K562 (cell line): ENCODE results near the gene PGBD1. TPM values are rescaled to one million over a fixed set of nuclear protein-coding genes. Genes with fewer than 3 reads are reported as not detected.
A peak's percentile ranks its signal among the peaks of the same experiment; 100 is the strongest.

Experiments used
- ARNT ChIP-seq, 2 experiments: fragments of 450-650 bp; IDR thresholded peaks; 2 replicates each; pipeline ENCODE4 v1.6.1; 2016; ENCODE audit warnings: mild to moderate bottlenecking in 1 of 2
- BRD4 ChIP-seq: fragments of 200-600 bp; sonication (generic); IDR thresholded peaks from 2 replicates; pipeline ENCODE4 v1.6.1; 2017; ENCODE audit warnings: inconsistent platforms
- FOXP1 ChIP-seq: sonication (generic); formaldehyde crosslinking; IDR thresholded peaks from 2 replicates; pipeline ENCODE4 v1.8.0; 2022; ENCODE audit warnings: mild to moderate bottlenecking, missing genetic modification reagents
- MCM2 ChIP-seq: fragments of 450-650 bp; IDR thresholded peaks from 2 replicates; pipeline ENCODE4 v1.6.1; 2017; ENCODE audit warnings: low read depth, mild to moderate bottlenecking
- MTA3 ChIP-seq: fragments of 450-650 bp; formaldehyde crosslinking; IDR thresholded peaks from 2 replicates; pipeline ENCODE4 v1.6.1; 2017; ENCODE audit warnings: mild to moderate bottlenecking, borderline replicate concordance
- NFATC3 ChIP-seq: fragments of 450-650 bp; IDR thresholded peaks from 2 replicates; pipeline ENCODE4 v1.6.1; 2017; ENCODE audit warnings: mild to moderate bottlenecking
- SIN3B ChIP-seq: fragments of 450-650 bp; IDR thresholded peaks from 2 replicates; pipeline ENCODE4 v1.6.1; 2017; ENCODE audit warnings: low read depth, mild to moderate bottlenecking, moderate library complexity
- ZNF263 ChIP-seq: sonication (generic); formaldehyde crosslinking; IDR thresholded peaks from 2 replicates; pipeline ENCODE4 v1.8.0; 2022; ENCODE audit warnings: mild to moderate bottlenecking, missing genetic modification reagents, borderline replicate concordance
- polyA plus RNA-seq, 8 experiments: library from polyadenylated mRNA; depleted of rRNA in 4 of 8; stranded (reverse) in 5 of 8; unstranded in 3 of 8; fragments of >200 nt; fragmentation: Nextera tagmentation in 2 of 8; fragmentation: Illumina TruSeq in 1 of 8; extraction: Ambion mirVana in 2 of 8; extraction: Trizol in 1 of 8; gene quantifications; 2 replicates each; pipeline versions ENCODE4 v1.2.1 to v1.2.3, GENCODE V29; 2011 to 2014; ENCODE audit warnings: inconsistent platforms in 1 of 8, missing spikeins in 1 of 8
- total RNA-seq, 7 experiments: library from RNA; depleted of rRNA in 6 of 7; stranded (reverse); fragments of >200 nt in 6 of 7; fragmentation: Illumina TruSeq in 2 of 7; extraction: Trizol in 2 of 7; gene quantifications; 2 replicates each; pipeline versions ENCODE4 v1.2.1 to v1.2.3, GENCODE V29; 2011 to 2021; ENCODE audit warnings: low replicate concordance in 1 of 7
- TF ChIP-seq, protein P1 (sequence below): fragments of 200-800 bp; sonication (Bioruptor generic); IDR thresholded peaks from 2 replicates; pipeline ENCODE4 v1.6.1; 2017; ENCODE audit warnings: missing genetic modification characterization, missing compliant biosample characterization
- TF ChIP-seq, protein P2 (sequence below), 2 experiments: fragments of 450-650 bp; formaldehyde crosslinking in 1 of 2; IDR thresholded peaks; 2 replicates each; pipeline versions ENCODE4 v1.4.0 to v1.6.1; 2014 to 2020; ENCODE audit warnings: mild to moderate bottlenecking in 2 of 2, borderline replicate concordance in 1 of 2, low read depth in 1 of 2
- TF ChIP-seq, protein P3 (sequence below): fragments of 250-450 bp; sonication (Bioruptor Pico); IDR thresholded peaks from 2 replicates; pipeline ENCODE4 v1.4.0; 2020; ENCODE audit warnings: mild to moderate bottlenecking, moderate library complexity

PGBD1 gene
- total and polyA plus RNA-seq, 9 of the 15 experiments (the other 6 are each of a cell fraction or from before 2014, with no cell fraction given), result 3.3 to 9.0 (median 7.3) TPM

DNA sequence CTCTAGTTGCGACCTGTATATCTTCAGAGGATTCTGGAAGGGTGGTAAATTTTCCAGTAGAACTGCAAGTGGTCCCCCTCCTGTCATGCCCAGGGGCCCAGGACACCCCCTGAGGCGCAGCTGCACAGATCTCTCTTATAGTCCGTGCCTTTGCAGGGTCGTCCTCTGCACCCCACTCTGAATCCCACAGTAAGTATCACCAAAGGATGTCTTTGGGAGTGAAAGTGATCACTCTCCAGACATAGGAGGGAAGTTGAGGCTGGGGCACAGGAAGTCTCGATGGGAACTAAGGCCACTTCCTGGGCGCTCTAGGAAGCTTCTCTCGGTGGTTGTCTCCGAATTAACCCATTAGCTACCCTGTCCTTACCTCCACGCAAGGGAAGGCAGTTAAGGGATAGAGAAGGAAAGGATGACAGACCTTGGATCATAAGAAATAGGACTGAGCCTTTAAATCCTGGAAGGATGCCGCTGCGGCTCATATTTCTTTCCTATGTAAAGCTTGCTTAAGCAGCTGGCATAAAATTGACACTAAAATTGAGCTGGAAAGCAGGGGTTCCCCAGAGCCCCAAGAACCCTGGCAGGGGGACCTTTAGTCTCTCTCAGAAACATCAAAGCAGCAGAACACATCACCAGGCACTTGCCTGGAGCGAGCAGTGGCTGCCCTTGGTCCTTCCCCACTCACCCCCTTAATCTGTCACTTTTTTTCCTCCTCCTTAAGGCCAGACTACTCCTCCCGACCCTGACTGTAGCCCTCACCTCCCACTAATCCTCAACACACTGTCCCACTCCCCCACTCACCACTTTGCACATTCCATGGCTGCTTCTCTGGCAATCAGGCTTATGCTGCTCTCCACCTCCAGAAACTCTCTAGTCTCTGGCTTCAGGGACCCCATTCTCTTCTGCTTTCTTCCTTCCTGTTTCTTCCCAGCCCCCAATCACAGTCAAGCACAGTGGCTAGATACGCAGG lies 29.1 kb upstream of the PGBD1 start, which contains the start of gene ZKSCAN4 (continued):
- TF ChIP-seq SIN3B (peak; percentile 90), BRD4 (peak; percentile 57; the same call in 1 of the 2 replicates), ARNT (IDR thresholded peaks at IDR 0.05) (peak; percentile 46 to 79; a peak in 2 of 4 replicates), MCM2 (no peak), ZNF263 (CRISPR knock-in tag) (peak; percentile 67; the same call in 1 of the 2 replicates), NFATC3 (no peak), MTA3 (peak; percentile 83), FOXP1 (peak; percentile 50; the same call in 1 of the 2 replicates)
- TF ChIP-seq, protein P1, sequence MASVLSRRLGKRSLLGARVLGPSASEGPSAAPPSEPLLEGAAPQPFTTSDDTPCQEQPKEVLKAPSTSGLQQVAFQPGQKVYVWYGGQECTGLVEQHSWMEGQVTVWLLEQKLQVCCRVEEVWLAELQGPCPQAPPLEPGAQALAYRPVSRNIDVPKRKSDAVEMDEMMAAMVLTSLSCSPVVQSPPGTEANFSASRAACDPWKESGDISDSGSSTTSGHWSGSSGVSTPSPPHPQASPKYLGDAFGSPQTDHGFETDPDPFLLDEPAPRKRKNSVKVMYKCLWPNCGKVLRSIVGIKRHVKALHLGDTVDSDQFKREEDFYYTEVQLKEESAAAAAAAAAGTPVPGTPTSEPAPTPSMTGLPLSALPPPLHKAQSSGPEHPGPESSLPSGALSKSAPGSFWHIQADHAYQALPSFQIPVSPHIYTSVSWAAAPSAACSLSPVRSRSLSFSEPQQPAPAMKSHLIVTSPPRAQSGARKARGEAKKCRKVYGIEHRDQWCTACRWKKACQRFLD, result peak; percentile 64; the same call in 1 of the 2 replicates
- TF ChIP-seq, protein P2, sequence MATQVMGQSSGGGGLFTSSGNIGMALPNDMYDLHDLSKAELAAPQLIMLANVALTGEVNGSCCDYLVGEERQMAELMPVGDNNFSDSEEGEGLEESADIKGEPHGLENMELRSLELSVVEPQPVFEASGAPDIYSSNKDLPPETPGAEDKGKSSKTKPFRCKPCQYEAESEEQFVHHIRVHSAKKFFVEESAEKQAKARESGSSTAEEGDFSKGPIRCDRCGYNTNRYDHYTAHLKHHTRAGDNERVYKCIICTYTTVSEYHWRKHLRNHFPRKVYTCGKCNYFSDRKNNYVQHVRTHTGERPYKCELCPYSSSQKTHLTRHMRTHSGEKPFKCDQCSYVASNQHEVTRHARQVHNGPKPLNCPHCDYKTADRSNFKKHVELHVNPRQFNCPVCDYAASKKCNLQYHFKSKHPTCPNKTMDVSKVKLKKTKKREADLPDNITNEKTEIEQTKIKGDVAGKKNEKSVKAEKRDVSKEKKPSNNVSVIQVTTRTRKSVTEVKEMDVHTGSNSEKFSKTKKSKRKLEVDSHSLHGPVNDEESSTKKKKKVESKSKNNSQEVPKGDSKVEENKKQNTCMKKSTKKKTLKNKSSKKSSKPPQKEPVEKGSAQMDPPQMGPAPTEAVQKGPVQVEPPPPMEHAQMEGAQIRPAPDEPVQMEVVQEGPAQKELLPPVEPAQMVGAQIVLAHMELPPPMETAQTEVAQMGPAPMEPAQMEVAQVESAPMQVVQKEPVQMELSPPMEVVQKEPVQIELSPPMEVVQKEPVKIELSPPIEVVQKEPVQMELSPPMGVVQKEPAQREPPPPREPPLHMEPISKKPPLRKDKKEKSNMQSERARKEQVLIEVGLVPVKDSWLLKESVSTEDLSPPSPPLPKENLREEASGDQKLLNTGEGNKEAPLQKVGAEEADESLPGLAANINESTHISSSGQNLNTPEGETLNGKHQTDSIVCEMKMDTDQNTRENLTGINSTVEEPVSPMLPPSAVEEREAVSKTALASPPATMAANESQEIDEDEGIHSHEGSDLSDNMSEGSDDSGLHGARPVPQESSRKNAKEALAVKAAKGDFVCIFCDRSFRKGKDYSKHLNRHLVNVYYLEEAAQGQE (IDR thresholded peaks at IDR 0.05; ENCODE audit: borderline replicate concordance), result peak; percentile 10; the same call in 1 of the 2 replicates
- TF ChIP-seq, protein P2 (CRISPR knock-in tag; IDR thresholded peaks at IDR 0.05; ENCODE audit: low read depth), result no peak
- TF ChIP-seq, protein P3, sequence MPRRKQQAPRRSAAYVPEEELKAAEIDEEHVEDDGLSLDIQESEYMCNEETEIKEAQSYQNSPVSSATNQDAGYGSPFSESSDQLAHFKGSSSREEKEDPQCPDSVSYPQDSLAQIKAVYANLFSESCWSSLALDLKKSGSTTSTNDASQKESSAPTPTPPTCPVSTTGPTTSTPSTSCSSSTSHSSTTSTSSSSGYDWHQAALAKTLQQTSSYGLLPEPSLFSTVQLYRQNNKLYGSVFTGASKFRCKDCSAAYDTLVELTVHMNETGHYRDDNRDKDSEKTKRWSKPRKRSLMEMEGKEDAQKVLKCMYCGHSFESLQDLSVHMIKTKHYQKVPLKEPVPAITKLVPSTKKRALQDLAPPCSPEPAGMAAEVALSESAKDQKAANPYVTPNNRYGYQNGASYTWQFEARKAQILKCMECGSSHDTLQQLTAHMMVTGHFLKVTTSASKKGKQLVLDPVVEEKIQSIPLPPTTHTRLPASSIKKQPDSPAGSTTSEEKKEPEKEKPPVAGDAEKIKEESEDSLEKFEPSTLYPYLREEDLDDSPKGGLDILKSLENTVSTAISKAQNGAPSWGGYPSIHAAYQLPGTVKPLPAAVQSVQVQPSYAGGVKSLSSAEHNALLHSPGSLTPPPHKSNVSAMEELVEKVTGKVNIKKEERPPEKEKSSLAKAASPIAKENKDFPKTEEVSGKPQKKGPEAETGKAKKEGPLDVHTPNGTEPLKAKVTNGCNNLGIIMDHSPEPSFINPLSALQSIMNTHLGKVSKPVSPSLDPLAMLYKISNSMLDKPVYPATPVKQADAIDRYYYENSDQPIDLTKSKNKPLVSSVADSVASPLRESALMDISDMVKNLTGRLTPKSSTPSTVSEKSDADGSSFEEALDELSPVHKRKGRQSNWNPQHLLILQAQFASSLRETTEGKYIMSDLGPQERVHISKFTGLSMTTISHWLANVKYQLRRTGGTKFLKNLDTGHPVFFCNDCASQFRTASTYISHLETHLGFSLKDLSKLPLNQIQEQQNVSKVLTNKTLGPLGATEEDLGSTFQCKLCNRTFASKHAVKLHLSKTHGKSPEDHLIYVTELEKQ (CRISPR knock-in tag), result peak; percentile 42; the same call in 1 of the 2 replicates
